ENCODE data around the gene USP51.
"Not testable (repeated sequence)": the region's sequence is repeated elsewhere in the genome, so short reads cannot be mapped to it uniquely, and the experiment has no call there.

USP51 gene

DNA sequence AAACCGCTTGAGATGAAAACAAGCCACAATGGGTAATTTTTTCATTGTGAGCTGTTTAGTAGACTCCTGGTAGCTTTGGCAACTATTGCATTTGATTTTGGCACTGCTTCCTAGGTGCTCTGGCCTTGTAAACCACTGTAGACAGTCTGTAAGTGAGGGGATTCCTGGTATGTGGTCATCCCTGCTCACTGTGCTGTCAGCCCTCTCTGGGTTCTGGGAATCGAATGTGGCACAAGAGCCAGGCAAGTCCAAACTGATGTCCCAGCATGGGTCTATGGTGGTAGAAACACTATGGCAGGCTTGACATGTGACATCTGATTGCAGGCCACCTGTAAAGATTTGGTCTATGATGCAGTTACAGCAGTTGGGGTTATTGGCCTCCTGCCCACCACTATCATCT lies 2.5 kb downstream of the USP51 start:
- H3K9me3 Mint-ChIP-seq: no peaks in the 10 kb centered on the region
- H3K4me3 Mint-ChIP-seq: peak overlapping the region; percentile 80
- H3K27me3 Mint-ChIP-seq: no peaks in the 10 kb centered on the region
- H3K36me3 Mint-ChIP-seq: no peaks in the 10 kb centered on the region
- H3K4me1 Mint-ChIP-seq: peaks cover 27% of the 10 kb centered on the region
- no peak overlapping the region for H3K27ac Mint-ChIP-seq

DNA sequence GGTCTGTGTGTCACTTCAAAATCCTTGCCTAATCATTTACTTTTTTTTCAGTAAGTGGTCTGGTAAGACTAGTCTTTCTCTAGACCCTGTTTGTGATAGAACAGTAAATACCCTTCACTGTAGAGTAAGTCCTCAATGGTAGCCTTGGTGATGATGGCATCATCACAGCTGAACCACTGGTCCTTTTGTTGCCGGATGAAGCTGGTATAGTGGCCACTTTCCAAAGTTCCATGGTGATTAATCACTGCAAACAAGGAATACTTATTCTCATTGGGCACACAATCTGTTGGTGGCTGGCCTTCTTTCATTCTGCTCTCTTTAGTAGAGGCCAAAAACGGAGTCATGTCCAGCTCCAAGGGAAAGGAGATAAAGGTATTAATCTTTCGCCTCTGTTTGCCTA lies 2.9 kb downstream of the USP51 start:
- Mint-ChIP-seq H3K27me3 (no peaks in the 10 kb centered on the region), H3K4me1 (peaks cover 27% of the 10 kb centered on the region), H3K9me3 (no peaks in the 10 kb centered on the region), H3K36me3 (no peaks in the 10 kb centered on the region), H3K27ac (peak overlapping the region; percentile 43), H3K4me3 (no peak overlapping the region)

- Mint-ChIP-seq H3K4me1 (peaks cover 19% of the 10 kb centered on the region), H3K9me3 (no peaks in the 10 kb centered on the region), H3K4me3 (no peak overlapping the region), H3K27ac (peak overlapping the region; percentile 43), H3K36me3 (no peaks in the 10 kb centered on the region), H3K27me3 (no peaks in the 10 kb centered on the region)
These were observed 4.7 kb downstream of the USP51 start for GRCh38 chrX:55484948-55485347.

GRCh38 chrX:55480390-55481062 lies 9.1 kb downstream of the USP51 start:
- H3K27ac Mint-ChIP-seq: no peak overlapping the region
- no peaks in the 10 kb centered on the region for H3K27me3 Mint-ChIP-seq
- H3K36me3 Mint-ChIP-seq: no peaks in the 10 kb centered on the region
- H3K4me1 Mint-ChIP-seq: peaks cover 9% of the 10 kb centered on the region
- no peak overlapping the region for H3K4me3 Mint-ChIP-seq
- H3K9me3 Mint-ChIP-seq: no peaks in the 10 kb centered on the region

DNA sequence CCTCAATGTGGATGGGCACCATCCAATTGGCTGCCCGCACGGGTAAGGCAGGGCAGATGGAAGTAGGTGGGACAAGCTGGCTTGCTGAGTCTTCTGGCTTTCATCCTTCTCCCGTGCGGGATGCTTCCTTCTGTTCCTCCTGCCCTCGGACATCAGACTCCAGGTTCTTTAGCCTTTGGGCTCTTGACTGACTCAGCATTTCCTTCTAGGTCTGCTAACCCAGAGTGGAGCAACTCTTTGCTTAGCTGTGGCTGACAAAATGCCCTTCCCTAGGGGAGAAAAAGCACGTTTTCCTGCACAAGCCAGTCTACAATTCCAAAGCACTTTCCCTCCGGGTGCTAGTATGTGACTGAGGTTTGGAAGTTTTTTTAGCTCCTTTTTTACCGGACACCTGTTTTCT lies 9.7 kb downstream of the USP51 start:
- H3K4me1 Mint-ChIP-seq, H3K27me3 Mint-ChIP-seq, H3K4me3 Mint-ChIP-seq, H3K27ac Mint-ChIP-seq, H3K36me3 Mint-ChIP-seq, H3K9me3 Mint-ChIP-seq: not testable (repeated sequence)

- H3K4me1 Mint-ChIP-seq, H3K4me3 Mint-ChIP-seq, H3K27ac Mint-ChIP-seq, H3K27me3 Mint-ChIP-seq, H3K9me3 Mint-ChIP-seq, H3K36me3 Mint-ChIP-seq: not testable (repeated sequence)
These were observed 23.9 kb downstream of the USP51 start for GRCh38 chrX:55465791-55466190.

DNA sequence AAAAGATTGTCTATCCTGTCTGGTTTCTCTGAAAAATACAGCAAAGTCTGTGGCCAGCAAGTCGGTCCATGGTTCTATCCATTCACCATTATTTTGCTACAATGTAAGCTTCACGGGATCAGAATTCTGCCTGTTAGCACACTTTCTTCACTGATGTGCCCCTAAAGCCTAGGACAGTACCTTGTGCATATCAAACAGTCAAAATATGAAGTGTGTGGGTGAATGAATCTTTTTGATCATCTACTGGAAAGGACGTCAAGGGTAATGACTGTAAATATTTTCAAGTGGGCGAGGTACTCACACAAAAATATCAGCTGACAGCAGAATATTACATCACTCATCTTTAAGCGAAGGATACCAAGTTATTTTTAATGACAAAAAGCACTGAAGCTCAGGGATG lies 24.5 kb downstream of the USP51 start:
- not testable (repeated sequence) for H3K36me3 Mint-ChIP-seq, H3K9me3 Mint-ChIP-seq, H3K27ac Mint-ChIP-seq, H3K27me3 Mint-ChIP-seq, H3K4me1 Mint-ChIP-seq, H3K4me3 Mint-ChIP-seq

GRCh38 chrX:55464050-55464449 lies 25.6 kb downstream of the USP51 start:
- not testable (repeated sequence) for H3K4me1 Mint-ChIP-seq, H3K9me3 Mint-ChIP-seq, H3K27me3 Mint-ChIP-seq, H3K4me3 Mint-ChIP-seq, H3K27ac Mint-ChIP-seq, H3K36me3 Mint-ChIP-seq

GRCh38 chrX:55459926-55460325 lies 29.7 kb downstream of the USP51 start:
- not testable (repeated sequence) for H3K36me3 Mint-ChIP-seq, H3K4me1 Mint-ChIP-seq, H3K27ac Mint-ChIP-seq, H3K27me3 Mint-ChIP-seq, H3K9me3 Mint-ChIP-seq, H3K4me3 Mint-ChIP-seq

DNA sequence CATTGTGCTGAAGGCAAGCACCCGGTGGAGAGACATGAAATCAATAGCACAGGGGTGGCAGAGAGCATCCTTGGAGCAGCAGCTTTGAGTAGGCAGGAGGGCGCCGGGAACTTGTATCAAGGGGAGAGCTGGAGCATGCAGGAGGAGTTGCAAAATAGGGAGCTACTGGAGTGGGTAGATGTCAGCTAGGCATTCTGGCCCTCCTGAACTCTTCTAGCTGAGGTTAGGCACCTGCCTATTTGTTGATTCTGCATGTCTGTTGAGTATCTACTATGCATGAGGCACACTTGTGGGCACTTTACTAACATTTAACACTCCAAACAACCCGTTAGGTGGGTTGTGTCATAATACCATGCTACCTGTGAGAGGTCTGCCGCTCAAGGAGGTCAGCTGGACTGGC lies 30.2 kb downstream of the USP51 start:
- not testable (repeated sequence) for H3K27me3 Mint-ChIP-seq, H3K4me1 Mint-ChIP-seq, H3K27ac Mint-ChIP-seq, H3K9me3 Mint-ChIP-seq, H3K4me3 Mint-ChIP-seq, H3K36me3 Mint-ChIP-seq

DNA sequence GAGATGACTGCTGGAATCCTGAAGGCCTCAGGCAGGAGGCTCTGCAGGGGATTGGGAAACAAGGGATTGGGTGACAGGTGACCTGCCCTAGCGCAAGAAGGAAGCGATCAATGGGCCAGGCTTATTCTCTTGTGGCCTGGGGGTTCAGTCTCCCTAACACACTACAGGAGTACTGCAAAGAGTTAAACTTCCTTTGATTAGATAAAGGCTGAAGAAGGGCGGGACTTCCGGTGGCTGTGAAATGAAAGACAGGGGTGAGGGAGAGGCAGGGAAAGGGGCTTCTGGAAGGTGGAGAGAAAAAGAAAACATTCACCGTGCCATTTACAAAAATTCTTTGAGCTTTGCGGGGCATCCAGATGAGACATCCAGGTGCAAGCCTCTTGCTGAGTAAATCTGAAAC lies 33.9 kb downstream of the USP51 start:
- not testable (repeated sequence) for H3K4me3 Mint-ChIP-seq, H3K27ac Mint-ChIP-seq, H3K9me3 Mint-ChIP-seq, H3K36me3 Mint-ChIP-seq, H3K27me3 Mint-ChIP-seq
- peaks cover 16% of the 10 kb centered on the region for H3K4me1 Mint-ChIP-seq

DNA sequence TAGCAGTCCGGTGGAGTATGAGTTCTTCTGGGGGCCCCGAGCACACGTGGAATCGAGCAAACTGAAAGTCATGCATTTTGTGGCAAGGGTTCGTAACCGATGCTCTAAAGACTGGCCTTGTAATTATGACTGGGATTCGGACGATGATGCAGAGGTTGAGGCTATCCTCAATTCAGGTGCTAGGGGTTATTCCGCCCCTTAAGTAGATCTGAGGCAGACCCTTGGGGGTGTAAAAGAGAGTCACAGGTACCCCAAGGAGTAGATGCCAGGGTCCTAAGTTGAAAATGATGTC lies 36.9 kb downstream of the USP51 start:
- no peaks in the 10 kb centered on the region for H3K36me3 Mint-ChIP-seq

GRCh38 chrX:55451990-55452832 lies 37.4 kb downstream of the USP51 start, which contains the start of gene MAGEH1:
MAGEH1 (plus strand) TSS chrX:55452127; CDS start chrX:55452375, 248 bp downstream.
- H3K9me3 Mint-ChIP-seq: no peaks in the 10 kb centered on the region
- no peaks in the 10 kb centered on the region for H3K27me3 Mint-ChIP-seq
- peaks cover 21% of the 10 kb centered on the region for H3K4me1 Mint-ChIP-seq
- H3K36me3 Mint-ChIP-seq: no peaks in the 10 kb centered on the region
- peak within 1 kb of the TSS; percentile 97 for H3K4me3 Mint-ChIP-seq
- H3K27ac Mint-ChIP-seq: peak within 1 kb of the TSS; percentile 93

More for the DNA sequence above, 36.9 kb downstream of the USP51 start:
- H3K27me3 Mint-ChIP-seq: no peaks in the 10 kb centered on the region
- no peaks in the 10 kb centered on the region for H3K9me3 Mint-ChIP-seq
- H3K27ac Mint-ChIP-seq: peak overlapping the region; percentile 93
- H3K4me1 Mint-ChIP-seq: peaks cover 21% of the 10 kb centered on the region
- H3K4me3 Mint-ChIP-seq: peak overlapping the region; percentile 97

DNA sequence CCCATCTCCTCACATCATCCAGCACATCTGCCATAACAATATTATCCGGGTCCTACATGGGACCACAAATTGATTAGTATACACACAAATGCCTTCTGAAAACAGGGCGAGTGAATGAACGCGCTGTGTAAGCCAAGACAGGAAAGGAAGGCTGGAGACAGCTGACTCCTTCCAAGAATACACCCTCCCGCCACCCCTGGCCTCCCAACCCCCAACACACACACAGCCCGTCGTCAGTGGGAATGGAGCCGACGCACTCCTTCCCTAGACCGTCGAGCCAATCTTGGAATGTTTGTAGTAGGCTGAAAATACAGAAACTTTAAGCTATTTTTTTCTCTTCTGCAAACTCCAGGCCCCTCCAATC lies 38.0 kb downstream of the USP51 start:
- Mint-ChIP-seq H3K27ac (peak overlapping the region; percentile 93), H3K9me3 (no peaks in the 10 kb centered on the region), H3K4me1 (peaks cover 21% of the 10 kb centered on the region), H3K36me3 (no peaks in the 10 kb centered on the region), H3K4me3 (peak overlapping the region; percentile 97), H3K27me3 (no peaks in the 10 kb centered on the region)

DNA sequence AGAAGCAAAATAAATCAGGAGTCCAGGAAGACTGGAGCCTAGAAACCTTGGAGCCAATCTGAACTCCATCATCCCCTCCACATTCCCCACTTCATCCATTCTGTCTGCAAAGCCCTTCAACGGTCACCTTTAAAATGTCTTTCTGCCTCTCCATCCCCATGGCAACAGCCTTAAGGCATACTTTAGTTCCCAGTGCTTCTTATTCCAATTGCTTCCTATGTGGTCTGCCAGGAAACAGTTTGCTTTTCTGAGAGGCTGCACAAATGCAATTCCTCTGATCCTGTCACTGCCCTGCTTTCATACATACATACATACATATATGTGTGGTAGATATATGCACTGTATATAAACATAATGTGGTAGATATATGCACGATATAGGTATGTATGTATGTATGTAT lies 38.5 kb downstream of the USP51 start:
- Mint-ChIP-seq H3K36me3 (no peaks in the 10 kb centered on the region), H3K4me3 (peak overlapping the region; percentile 97), H3K9me3 (no peaks in the 10 kb centered on the region), H3K27ac (peak overlapping the region; percentile 56), H3K27me3 (no peaks in the 10 kb centered on the region), H3K4me1 (peaks cover 21% of the 10 kb centered on the region)

DNA sequence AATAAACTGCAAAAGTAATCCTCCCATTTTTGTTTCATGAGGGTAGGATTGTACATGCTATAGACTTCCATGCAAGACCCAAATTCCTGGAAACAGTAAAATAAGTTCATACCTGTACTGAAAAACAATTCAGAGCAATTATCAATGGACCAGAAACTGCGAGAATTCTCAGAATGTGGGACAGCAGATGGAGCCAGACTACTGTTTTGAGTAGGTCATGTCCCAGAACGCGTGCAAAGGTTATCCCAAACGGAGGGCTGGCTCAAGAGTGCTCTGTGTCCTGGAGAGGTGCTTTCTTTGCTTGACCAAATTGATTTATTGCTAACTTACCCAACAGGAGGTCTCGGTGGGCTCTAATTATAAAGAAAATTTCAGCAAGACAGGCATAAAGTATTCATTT lies 39.4 kb downstream of the USP51 start:
- H3K9me3 Mint-ChIP-seq: no peaks in the 10 kb centered on the region
- H3K36me3 Mint-ChIP-seq: no peaks in the 10 kb centered on the region
- H3K4me3 Mint-ChIP-seq: peak overlapping the region; percentile 30

DNA sequence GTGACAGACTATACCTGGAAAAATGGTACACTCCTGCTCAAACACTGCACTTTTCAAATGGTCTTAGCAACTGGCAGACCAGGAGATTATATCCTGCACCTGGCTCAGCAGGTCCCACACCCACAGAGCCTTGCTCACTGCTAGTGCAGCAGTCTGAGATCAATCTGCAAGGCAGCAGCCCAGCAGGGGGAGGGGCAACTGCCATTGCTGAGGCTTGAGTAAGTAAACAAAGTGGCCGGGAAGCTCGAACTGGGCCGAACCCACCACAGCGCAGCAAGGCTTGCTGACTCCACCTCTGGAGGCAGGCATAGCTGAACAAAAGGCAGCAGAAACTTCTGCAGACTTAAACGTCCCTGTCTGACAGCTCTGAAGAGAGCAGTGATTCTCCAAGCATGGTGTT lies 46.2 kb downstream of the USP51 start:
- not testable (repeated sequence) for H3K4me1 Mint-ChIP-seq, H3K4me3 Mint-ChIP-seq, H3K27me3 Mint-ChIP-seq, H3K9me3 Mint-ChIP-seq, H3K27ac Mint-ChIP-seq, H3K36me3 Mint-ChIP-seq

More for the DNA sequence above, 39.4 kb downstream of the USP51 start:
- peaks cover 21% of the 10 kb centered on the region for H3K4me1 Mint-ChIP-seq
- no peaks in the 10 kb centered on the region for H3K27me3 Mint-ChIP-seq
- H3K27ac Mint-ChIP-seq: no peak overlapping the region
